AG08395 (cell line): ENCODE data around the gene ARHGAP8.
"Not testable (repeated sequence)": the region's sequence is repeated elsewhere in the genome, so short reads cannot be mapped to it uniquely, and the experiment has no call there.

ENCODE experiments used
- DNase-seq: peaks from one replicate; pipeline ENCODE4 v3.0.0; 2012; ENCODE audit warnings: mixed read lengths, low spot score

Gene ARHGAP8

GRCh38 chr22:44828193-44828592 is 75.8 kb downstream of the ARHGAP8 start:
- peak; percentile 33 for DNase-seq

GRCh38 chr22:44831885-44832284 is 79.5 kb downstream of the ARHGAP8 start:
- no peak for DNase-seq

GRCh38 chr22:44834065-44834464 is 81.7 kb downstream of the ARHGAP8 start:
- no peak for DNase-seq

- DNase-seq: no peak
These were observed 85.1 kb downstream of the ARHGAP8 start for GRCh38 chr22:44837481-44837880.

GRCh38 chr22:44838316-44839016 is 86.1 kb downstream of the ARHGAP8 start:
- no peak for DNase-seq

- DNase-seq: no peak
These were observed 86.7 kb downstream of the ARHGAP8 start for GRCh38 chr22:44839061-44839460.

GRCh38 chr22:44839721-44840120 is 87.3 kb downstream of the ARHGAP8 start:
- no peak for DNase-seq

- no peak for DNase-seq
These were observed 88.4 kb downstream of the ARHGAP8 start for GRCh38 chr22:44840611-44841322.

- no peak for DNase-seq
These were observed 90.0 kb downstream of the ARHGAP8 start for GRCh38 chr22:44842417-44842816.

- no peak for DNase-seq
These were observed 92.8 kb downstream of the ARHGAP8 start for GRCh38 chr22:44845191-44845590.

GRCh38 chr22:44845796-44846720 is 93.7 kb downstream of the ARHGAP8 start:
- DNase-seq: no peak

- no peak for DNase-seq
These were observed 94.4 kb downstream of the ARHGAP8 start for GRCh38 chr22:44846726-44847275.

GRCh38 chr22:44847380-44847779 is 95.0 kb downstream of the ARHGAP8 start:
- no peak for DNase-seq

GRCh38 chr22:44847892-44848291 is 95.5 kb downstream of the ARHGAP8 start:
- no peak for DNase-seq

- DNase-seq: no peak
These were observed 95.9 kb downstream of the ARHGAP8 start for GRCh38 chr22:44848296-44848741.

GRCh38 chr22:44848791-44849420 is 96.5 kb downstream of the ARHGAP8 start:
- no peak for DNase-seq

GRCh38 chr22:44850946-44851345 is 98.6 kb downstream of the ARHGAP8 start:
- no peak for DNase-seq

GRCh38 chr22:44854641-44855040 is 102.3 kb downstream of the ARHGAP8 start:
- not testable (repeated sequence) for DNase-seq

GRCh38 chr22:44855855-44856254 is 103.5 kb downstream of the ARHGAP8 start:
- DNase-seq: no peak

- DNase-seq: not testable (repeated sequence)
These were observed 106.4 kb downstream of the ARHGAP8 start for GRCh38 chr22:44858819-44859218.

GRCh38 chr22:44859641-44860040 is 107.3 kb downstream of the ARHGAP8 start:
- DNase-seq: no peak

GRCh38 chr22:44860311-44860710 is 107.9 kb downstream of the ARHGAP8 start:
- no peak for DNase-seq
